Common myeloid progenitor, CD34-positive (primary cell): Measurements from ENCODE around the gene IGF1R.

Experiments
- CTCF ChIA-PET: fragments of 350-600 bp; sonication (Branson Sonifier 250); formaldehyde crosslinking; loops from one replicate; lab custom pipeline; 2021; ENCODE audit warnings: antibody characterized with exemption; lab: Charles Lee
- POLR2A ChIA-PET: fragments of 350-600 bp; sonication (Branson Sonifier 250); formaldehyde crosslinking; loops from one replicate; lab custom pipeline; 2021; ENCODE audit warnings: antibody characterized with exemption; lab: Charles Lee
- DNase-seq, 3 donors: peaks; one replicate each; pipeline versions ENCODE4 v3.0.0 to v3.0.0-alpha.2; 2013
- H3K27ac ChIP-seq, 2 experiments: 1 replicate in 1 of 2; 2 replicates in 1 of 2; pipeline ENCODE4 v1.7.0; 2013; ENCODE audit warnings: inconsistent platforms in 2 of 2, low read length in 2 of 2, mild to moderate bottlenecking in 2 of 2, low read depth in 1 of 2, moderate library complexity in 1 of 2; ENCODE audit not compliant: severe bottlenecking in 2 of 2, insufficient read depth in 1 of 2, poor library complexity in 1 of 2
- H3K27me3 ChIP-seq, 5 experiments: replicated peaks in 2 of 5; 1 replicate in 3 of 5; 2 replicates in 2 of 5; pipeline versions ENCODE4 v1.6.1 to v1.7.0; 2013; ENCODE audit warnings: low read length in 4 of 5, mild to moderate bottlenecking in 2 of 5, moderate library complexity in 2 of 5, inconsistent platforms in 1 of 5; ENCODE audit not compliant: insufficient read depth in 5 of 5, control insufficient read depth in 4 of 5
- H3K36me3 ChIP-seq, 4 experiments: 1 replicate in 2 of 4; 2 replicates in 2 of 4; pipeline versions ENCODE4 v1.6.1 to v1.7.0; 2013; ENCODE audit warnings: low read length in 3 of 4, control low read depth in 1 of 4, mild to moderate bottlenecking in 1 of 4; ENCODE audit not compliant: control insufficient read depth in 4 of 4, insufficient read depth in 4 of 4
- H3K4me1 ChIP-seq, 4 experiments: 1 replicate in 3 of 4; 2 replicates in 1 of 4; pipeline versions ENCODE4 v1.6.1 to v1.7.1; 2013; ENCODE audit warnings: low read length in 3 of 4, mild to moderate bottlenecking in 3 of 4, control low read depth in 1 of 4, inconsistent platforms in 1 of 4, moderate library complexity in 1 of 4; ENCODE audit not compliant: control insufficient read depth in 4 of 4, insufficient read depth in 4 of 4; ENCODE audit errors: control extremely low read depth in 1 of 4
- H3K4me3 ChIP-seq, 7 experiments: 1 replicate in 4 of 7; 2 replicates in 3 of 7; pipeline versions ENCODE4 v1.5.1 to v1.7.0; 2013; ENCODE audit warnings: mild to moderate bottlenecking in 7 of 7, low read length in 6 of 7, moderate library complexity in 6 of 7, inconsistent platforms in 2 of 7, low read depth in 2 of 7, control low read depth in 1 of 7; ENCODE audit not compliant: insufficient read depth in 4 of 7, control insufficient read depth in 1 of 7; ENCODE audit errors: extremely low read depth in 1 of 7
- H3K9me3 ChIP-seq, 5 experiments: 1 replicate in 4 of 5; 2 replicates in 1 of 5; pipeline versions ENCODE4 v1.6.1 to v1.7.1; 2013; ENCODE audit warnings: low read length in 4 of 5, mild to moderate bottlenecking in 2 of 5, inconsistent platforms in 1 of 5, low read depth in 1 of 5, moderate library complexity in 1 of 5; ENCODE audit not compliant: control insufficient read depth in 4 of 5, insufficient read depth in 2 of 5; ENCODE audit errors: control extremely low read depth in 1 of 5
- WGBS: methylation state at CpG from one replicate; pipeline ENCODE4 v1.1.5; 2013; ENCODE audit not compliant: insufficient coverage; 5-methylcytosine and 5-hydroxymethylcytosine counted together

Gene IGF1R

DNA sequence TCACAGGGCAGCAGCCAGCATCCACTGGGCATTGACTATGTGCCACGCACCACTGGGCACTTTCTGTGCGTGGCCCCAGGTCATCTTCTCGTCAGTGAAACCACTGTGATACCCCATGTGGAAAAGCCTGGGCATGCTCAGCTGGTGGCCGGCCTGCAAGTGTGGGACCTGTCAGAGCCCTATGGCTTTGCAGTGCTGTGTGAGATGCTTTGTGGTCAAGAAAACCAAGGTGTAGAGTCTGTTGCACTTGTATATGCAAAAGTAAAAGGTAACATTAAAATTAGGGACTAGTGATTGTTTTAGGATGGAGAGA, 289.7 kb downstream of the IGF1R start:
- Histone ChIP-seq H3K4me1 (no peaks in the 10 kb centered on the region), H3K4me3 (no peak overlapping the region), H3K36me3 (peaks cover 10 to 73% (median 40%) of the 10 kb centered on the region in 4 experiments), H3K27me3 (no peaks in the 10 kb centered on the region), H3K9me3 (no peaks in the 10 kb centered on the region), H3K27ac (no peak overlapping the region)
- CTCF ChIA-PET: interaction anchor here (1.4 kb wide), 1 partner anchor 11 kb away, joined by 3 read pairs; no protein-coding TSS in a partner anchor
- POLR2A ChIA-PET: no interaction called here
- 100% methylated on average over 4 of the region's 4 CpGs for WGBS
- no peak for DNase-seq

DNA sequence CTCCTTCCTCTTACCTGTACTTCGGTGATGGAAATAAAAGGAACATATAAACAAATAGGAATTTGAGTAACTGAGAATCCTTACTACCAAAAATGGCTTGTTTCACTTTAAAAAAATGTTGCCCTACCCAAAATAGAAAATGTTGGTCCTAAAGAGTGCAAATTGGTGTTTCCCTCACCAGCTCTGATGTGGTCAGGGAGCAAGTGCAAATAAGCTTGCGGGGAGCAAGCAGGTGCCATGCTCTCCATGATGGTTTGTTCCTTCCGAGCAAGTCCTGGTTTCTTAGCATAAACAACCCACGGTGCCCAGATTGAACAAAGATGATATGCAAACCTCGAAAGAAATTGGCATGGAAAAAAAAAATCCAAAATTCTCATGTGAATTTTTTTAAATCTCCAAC, 290.5 kb downstream of the IGF1R start:
- Histone ChIP-seq H3K36me3 (peaks cover 10 to 78% (median 45%) of the 10 kb centered on the region in 4 experiments), H3K4me1 (no peaks in the 10 kb centered on the region), H3K9me3 (no peaks in the 10 kb centered on the region), H3K4me3 (no peak overlapping the region), H3K27me3 (no peaks in the 10 kb centered on the region), H3K27ac (no peak overlapping the region)
- no peak for DNase-seq
- 98% methylated on average over 3 of the region's 5 CpGs for WGBS
- ChIA-PET CTCF (interaction anchor here (0.9 kb wide), 1 partner anchor 140 kb away, joined by 3 read pairs; no protein-coding TSS in a partner anchor), POLR2A (interaction anchor here (0.6 kb wide), 1 partner anchor 423 kb away, joined by 3 read pairs; no protein-coding TSS in a partner anchor)

DNA sequence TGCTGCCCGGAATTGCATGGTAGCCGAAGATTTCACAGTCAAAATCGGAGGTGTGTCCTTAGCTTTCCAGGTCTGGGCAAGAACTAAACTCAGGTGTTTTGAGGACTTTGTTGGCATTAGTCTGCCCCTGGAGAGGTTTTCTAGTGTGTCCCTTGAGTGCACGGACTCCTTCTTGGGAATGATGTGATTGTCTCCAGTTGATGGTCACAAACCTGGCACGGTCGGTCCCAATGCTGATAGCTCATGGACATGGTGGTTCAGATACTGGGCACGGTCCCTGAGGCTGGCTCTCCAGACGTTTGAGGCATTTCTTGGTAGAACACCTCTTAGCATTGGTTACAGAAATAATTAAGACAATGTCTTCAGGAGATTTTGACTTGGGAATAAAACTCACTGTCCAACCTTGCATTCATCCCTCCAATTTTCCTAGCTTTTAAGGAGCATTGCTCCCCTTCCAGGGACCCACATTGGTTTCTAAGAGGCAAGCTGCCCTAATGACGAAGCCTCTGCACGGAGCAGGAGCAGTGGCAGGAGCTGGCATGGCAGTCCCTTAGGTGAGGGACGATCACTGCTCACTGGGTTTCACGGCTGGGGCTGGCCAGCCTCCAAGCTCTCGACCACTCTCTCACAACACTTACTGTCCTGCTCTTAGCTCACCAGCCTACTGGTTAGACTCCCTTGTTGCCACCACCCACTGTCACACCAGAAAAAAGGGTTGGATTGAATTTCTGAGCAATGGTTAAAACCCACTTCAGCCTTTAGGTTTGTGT, 291.2 kb downstream of the IGF1R start:
- H3K4me1 ChIP-seq: no peaks in the 10 kb centered on the region
- DNase-seq: no peak
- POLR2A ChIA-PET: interaction anchor here (0.6 kb wide), 1 partner anchor 325 kb away, joined by 5 read pairs; no protein-coding TSS in a partner anchor
- CTCF ChIA-PET: interaction anchor here (0.9 kb wide), 1 partner anchor 139 kb away, joined by 3 read pairs; no protein-coding TSS in a partner anchor
- no peak overlapping the region for H3K4me3 ChIP-seq
- no peaks in the 10 kb centered on the region for H3K9me3 ChIP-seq
- H3K36me3 ChIP-seq: peaks cover 10 to 81% (median 49%) of the 10 kb centered on the region in 4 experiments
- no peak overlapping the region for H3K27ac ChIP-seq
- 97% methylated on average over 12 of the region's 13 CpGs for WGBS
- H3K27me3 ChIP-seq: no peaks in the 10 kb centered on the region

DNA sequence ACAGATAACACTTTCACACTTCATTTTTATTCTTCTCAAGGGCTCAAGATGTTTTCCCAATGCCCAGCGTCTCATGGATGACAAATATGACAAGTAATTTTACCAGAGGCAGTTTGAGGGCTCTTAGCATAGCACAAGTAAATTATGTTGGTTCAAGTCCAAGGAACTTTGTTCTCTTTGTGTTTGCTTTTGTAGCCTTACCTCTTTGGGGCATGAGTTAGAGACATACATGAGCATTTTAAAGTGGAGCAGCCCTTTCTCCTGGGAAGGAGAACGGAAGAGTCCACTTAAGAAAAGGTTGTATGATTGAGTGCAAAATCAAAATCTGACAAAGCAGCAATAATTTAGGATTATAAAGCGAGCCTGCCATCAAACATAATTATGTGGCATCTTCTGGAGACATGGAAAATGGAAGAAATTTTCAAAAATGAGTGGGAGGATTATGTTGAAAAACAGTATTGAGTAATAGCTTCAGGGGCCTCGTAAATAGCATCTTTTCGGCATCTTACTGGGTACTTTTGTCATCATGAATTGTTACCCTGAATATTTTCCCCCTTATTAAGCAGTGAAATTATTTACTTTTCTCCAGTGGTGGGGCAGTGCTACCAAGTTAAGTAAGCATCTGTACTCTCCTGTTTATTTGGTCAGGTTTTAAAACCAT, 293.4 kb downstream of the IGF1R start:
- Histone ChIP-seq H3K9me3 (no peaks in the 10 kb centered on the region), H3K4me1 (peaks cover 0 to 6% (median 5%) of the 10 kb centered on the region in 4 experiments), H3K4me3 (no peak overlapping the region), H3K27ac (no peak overlapping the region), H3K36me3 (peaks cover 7 to 70% (median 50%) of the 10 kb centered on the region in 4 experiments), H3K27me3 (no peaks in the 10 kb centered on the region)
- POLR2A ChIA-PET: no interaction called here
- DNase-seq: no peak
- WGBS: 97% methylated on average over 4 of the region's 5 CpGs
- CTCF ChIA-PET: no interaction called here

DNA sequence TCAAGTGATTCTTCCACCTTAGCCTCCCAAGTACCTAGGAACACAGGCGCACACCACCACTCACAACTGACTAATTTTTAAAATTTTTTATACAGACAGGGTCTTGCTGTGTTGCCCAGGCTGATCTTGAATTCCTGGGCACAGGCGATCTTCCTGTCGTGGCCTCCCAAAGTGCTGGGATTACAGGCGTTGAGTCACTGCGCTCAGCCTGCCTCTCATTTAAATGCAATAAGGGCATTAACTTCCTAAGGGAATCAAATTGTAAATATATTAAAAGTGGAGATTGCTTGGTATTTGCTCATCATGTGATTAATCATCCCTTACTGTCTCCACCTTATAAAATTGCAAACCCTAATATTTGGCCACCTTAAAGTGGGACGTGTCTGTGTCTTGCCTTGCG, 294.1 kb downstream of the IGF1R start:
- WGBS: 97% methylated on average over 6 of the region's 7 CpGs
- DNase-seq: no peak
- ChIA-PET POLR2A (no interaction called here), CTCF (no interaction called here)
- no peaks in the 10 kb centered on the region for H3K9me3 ChIP-seq
- H3K27me3 ChIP-seq: no peaks in the 10 kb centered on the region
- no peak overlapping the region for H3K4me3 ChIP-seq
- peaks cover 0 to 10% (median 7%) of the 10 kb centered on the region in 4 experiments for H3K4me1 ChIP-seq
- H3K27ac ChIP-seq: no peak overlapping the region
- H3K36me3 ChIP-seq: peaks cover 7 to 68% (median 50%) of the 10 kb centered on the region in 4 experiments

DNA sequence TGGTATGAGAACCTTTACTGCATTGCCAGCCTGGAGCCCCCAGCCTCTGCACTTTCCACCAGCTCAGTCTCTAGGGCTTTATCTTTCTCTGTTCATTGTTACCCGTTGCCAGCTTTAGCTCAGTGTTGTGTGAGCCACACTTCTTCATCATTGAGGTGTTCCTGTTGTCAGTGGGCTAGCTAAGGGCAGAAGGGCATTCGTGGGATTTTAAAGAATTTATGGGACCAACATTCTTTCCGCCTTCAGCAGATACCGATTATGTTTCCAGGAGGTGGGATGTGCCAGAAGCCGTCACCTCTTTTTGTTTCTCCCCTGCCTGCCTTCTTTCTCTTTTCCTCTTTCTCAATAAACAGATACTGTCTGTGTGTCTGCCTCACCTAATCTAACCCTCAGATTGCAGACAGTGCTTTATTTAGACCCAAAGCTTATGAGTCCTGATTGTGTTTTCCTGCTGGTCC, 294.7 kb downstream of the IGF1R start:
- peaks cover 7 to 68% (median 47%) of the 10 kb centered on the region in 4 experiments for H3K36me3 ChIP-seq
- ChIA-PET POLR2A (no interaction called here), CTCF (interaction anchor here (1.2 kb wide), 1 partner anchor 11 kb away, joined by 4 read pairs; no protein-coding TSS in a partner anchor)
- no peak overlapping the region for H3K4me3 ChIP-seq
- DNase-seq: no peak
- H3K27ac ChIP-seq: no peak overlapping the region
- no peaks in the 10 kb centered on the region for H3K9me3 ChIP-seq
- no peaks in the 10 kb centered on the region for H3K27me3 ChIP-seq
- 100% methylated on average over 3 of the region's 5 CpGs for WGBS
- peaks cover 0 to 10% (median 7%) of the 10 kb centered on the region in 4 experiments for H3K4me1 ChIP-seq
